Right lung (tissue), 5 donors: ENCODE results near the gene SESN2. TPM values are rescaled to one million over a fixed set of nuclear protein-coding genes. Genes with fewer than 3 reads are reported as not detected.
"Not testable (repeated sequence)": the region's sequence is repeated elsewhere in the genome, so short reads cannot be mapped to it uniquely, and the experiment has no call there.

ENCODE experiments used
- DNase-seq, 2 donors: peaks; one replicate each; pipeline ENCODE4 v3.0.0-alpha.2; 2013
- polyA plus RNA-seq, 5 donors: library from polyadenylated mRNA; unstranded; fragments of 120-200 nt; gene quantifications; one replicate each; pipeline versions ENCODE4 v1.2.1 to v1.2.3, GENCODE V29; 2013; ENCODE audit warnings: inconsistent platforms in 1 of 5, low replicate concordance in 1 of 5; ENCODE audit not compliant: insufficient read length in 5 of 5, insufficient read depth in 1 of 5

Gene SESN2
- polyA plus RNA-seq, 5 donors, result 4.4 to 7.9 (median 5.2) TPM

DNA sequence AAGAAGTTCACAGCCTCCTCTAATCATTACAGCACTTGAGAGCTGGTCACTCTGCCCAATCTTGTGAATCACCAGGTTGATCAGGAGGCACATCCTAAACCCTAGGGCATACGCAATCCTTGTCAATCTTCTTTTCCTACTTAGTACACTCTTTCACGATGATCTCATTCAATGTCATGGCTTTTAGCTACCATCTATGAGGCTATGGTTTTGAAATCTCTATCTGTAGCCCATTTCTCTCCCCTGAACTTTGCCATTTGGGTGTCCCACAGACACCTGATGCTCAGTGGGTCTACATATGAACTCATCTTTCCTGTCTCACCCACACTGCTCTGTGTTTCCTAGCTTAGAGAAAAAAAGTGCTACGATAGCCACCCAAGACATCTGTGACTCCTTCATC lies 67.7 kb downstream of the SESN2 start:
- DNase-seq, result no peak

DNA sequence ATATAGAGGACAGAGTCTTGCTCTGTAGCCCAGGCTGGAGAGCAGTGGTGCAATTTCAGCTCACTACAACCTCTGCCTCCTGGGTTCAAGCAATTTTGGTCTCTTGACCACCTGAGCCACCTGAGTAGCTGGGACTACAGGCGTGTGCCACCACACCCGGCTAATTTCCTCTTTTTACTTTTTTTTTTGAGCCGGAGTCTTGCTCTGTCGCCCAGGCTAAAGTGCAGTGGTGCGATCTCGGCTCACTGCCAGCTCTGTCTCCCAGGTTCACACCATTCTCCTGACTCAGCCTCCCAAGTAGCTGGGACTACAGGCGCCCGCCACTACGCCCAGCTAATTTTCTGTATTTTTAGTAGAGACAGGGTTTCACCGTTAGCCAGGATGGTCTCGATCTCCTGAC lies 68.1 kb downstream of the SESN2 start:
- DNase-seq, result not testable (repeated sequence)

DNA sequence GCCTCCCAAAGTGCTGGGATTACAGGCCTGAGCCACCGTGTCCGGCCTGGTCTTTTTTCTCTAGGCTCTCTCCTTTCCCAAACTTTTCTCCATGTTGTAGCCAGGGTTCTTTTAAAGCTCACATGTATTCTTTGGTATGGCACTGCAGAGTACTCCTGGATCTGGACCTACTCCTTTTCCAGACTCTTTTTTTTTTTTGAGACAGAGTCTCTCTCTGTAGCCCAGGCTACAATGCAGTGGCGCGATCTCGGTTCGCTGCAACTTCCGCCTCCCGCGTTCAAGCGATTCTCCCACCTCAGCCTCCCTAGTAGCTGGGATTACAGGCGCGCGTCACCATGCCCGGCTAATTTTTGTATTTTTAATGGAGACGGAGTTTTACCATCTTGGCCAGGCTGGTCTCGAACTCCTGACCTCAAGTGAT lies 68.9 kb downstream of the SESN2 start:
- no peak for DNase-seq

DNA sequence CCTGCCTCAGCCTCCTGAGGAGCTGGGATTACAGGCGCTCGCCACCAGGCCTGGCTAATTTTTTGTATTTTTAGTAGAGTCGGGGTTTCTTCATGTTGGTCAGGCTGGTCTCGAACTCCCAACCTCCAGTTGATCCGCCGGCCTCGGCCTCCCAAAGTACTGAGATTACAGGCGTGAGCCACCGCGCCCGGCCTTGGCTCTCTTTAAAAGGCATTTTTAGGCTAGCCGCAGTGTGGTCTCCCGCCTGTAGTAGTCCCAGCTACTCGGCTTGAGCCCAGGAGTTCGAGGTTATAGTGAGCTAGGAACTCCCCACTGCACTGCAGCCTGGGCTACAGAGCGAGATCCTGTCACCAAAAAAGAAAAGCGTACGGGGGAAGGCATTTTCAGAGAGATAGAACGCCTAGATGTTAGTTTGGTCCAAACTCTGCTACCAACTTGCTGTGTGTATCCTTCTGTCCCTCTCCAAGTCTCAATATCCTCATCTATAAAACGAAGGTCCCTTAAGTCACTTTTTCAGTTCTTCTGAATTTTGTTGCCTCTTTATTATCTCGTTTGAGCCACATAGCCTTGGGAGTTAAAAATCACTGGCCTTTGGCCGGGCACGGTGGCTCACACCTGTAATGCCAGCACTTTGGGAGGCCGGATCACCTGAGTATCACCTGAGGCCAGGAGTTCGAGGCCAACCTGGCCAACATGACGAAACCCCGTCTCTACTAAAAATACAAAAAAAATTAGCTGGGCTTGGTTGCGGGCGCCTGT lies 70.3 kb downstream of the SESN2 start:
- no peak for DNase-seq

Other genes starting within 250 kb of the SESN2 start
- gene EYA3, start 170.9 kb upstream of the SESN2 start, polyA plus RNA-seq, result 10 to 100 TPM; 20.2 to 32.5 (median 29.4) TPM
- gene PTAFR, start 82.8 kb upstream of the SESN2 start, polyA plus RNA-seq, result 1 to 10 TPM; 2.1 to 2.8 (median 2.7) TPM
- gene DNAJC8, start 26.5 kb upstream of the SESN2 start, polyA plus RNA-seq, result 100 to 1,000 TPM; 132 to 175 (median 147) TPM
- gene ATP5IF1, start 23.4 kb upstream of the SESN2 start, polyA plus RNA-seq, result 100 to 1,000 TPM; 133 to 168 (median 159) TPM
- gene MED18, start 69.5 kb downstream of the SESN2 start, polyA plus RNA-seq, result 10 to 100 TPM; 14.8 to 21.8 (median 15.4) TPM
- 10 to 100 TPM; 50.5 to 67.8 (median 65.1) TPM for gene PHACTR4, start 110.2 kb downstream of the SESN2 start, polyA plus RNA-seq
- gene RCC1, start 246.5 kb downstream of the SESN2 start, polyA plus RNA-seq, result 10 to 100 TPM; 35.1 to 48.1 (median 41.3) TPM